Measurements from ENCODE around the gene EVX2. TPM values are rescaled to one million over a fixed set of nuclear protein-coding genes. Genes with fewer than 3 reads are reported as not detected.

Gene EVX2
- total RNA-seq, 4 donors from 2014 or later: not detected

DNA sequence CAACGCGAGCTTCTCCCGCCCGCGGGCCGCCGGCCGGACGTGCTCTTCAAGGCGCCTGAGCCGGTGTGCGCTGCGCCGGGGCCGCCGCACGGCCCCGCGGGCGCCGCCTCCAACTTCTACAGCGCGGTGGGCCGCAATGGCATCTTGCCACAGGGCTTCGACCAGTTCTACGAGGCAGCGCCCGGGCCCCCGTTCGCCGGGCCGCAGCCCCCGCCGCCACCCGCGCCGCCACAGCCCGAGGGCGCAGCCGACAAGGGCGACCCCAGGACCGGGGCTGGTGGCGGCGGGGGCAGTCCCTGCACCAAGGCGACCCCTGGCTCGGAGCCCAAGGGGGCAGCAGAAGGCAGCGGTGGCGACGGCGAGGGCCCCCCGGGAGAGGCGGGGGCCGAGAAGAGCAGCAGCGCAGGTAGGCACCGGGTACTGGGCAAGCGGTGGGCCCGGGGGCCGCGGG lies 24.0 kb upstream of the EVX2 start:
- DNase-seq: no peak
- H3K36me3 ChIP-seq: no peaks in the 10 kb centered on the region

DNA sequence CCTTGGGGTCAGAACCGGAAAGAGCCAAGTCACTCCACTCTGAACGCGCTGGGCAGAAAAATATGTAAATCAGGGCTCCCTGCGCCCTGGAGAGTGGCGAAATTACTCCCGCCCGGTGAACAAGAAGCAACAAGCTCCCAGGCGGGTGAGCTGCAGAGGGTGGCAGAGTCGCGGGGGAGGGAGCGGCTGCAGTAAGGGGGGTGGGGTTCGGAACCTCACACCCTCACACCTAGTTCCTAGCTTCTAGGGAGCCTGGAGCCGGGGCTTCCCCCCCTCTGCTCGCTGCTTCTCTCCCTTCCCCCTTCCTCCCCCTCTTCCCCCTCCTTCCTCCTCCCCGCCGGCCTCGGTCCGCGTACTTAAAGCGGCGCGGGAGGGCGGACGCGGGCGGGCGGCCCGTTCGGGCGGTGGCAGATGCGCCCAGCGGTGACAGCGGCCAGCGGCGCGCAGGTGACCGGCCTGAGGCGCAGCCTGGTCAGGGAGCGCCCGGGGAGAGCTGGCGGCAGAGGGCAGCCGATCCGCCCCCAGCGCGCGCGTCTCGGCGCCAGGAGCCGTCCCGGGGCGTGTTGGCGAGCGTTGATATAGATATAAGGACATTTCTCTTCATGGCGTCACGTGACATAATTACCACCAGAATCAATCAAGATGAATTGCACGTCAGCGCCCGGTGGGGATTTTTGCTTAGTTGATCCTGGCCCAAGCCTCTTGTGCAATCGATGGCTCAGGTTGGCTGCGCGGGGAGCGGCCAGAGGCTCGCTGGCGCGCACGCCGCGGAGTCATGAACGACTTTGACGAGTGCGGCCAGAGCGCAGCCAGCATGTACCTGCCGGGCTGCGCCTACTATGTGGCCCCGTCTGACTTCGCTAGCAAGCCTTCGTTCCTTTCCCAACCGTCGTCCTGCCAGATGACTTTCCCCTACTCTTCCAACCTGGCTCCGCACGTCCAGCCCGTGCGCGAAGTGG lies 23.1 kb upstream of the EVX2 start, which contains the start of gene HOXD11:
TSS of gene HOXD11 (plus strand) at position 700 of the 959 bp plus-strand sequence. CDS start at position 776, 76 bp downstream.
- Histone ChIP-seq H3K4me3 (peak within 1 kb of the TSS; percentile 8 to 52 (median 28)), H3K27me3 (peaks cover 98% of the 10 kb centered on the region), H3K27ac (peak within 1 kb of the TSS; percentile 51 to 79 (median 60)), H3K4me1 (peaks cover 8 to 51% (median 26%) of the 10 kb centered on the region in 4 donors), H3K36me3 (no peaks in the 10 kb centered on the region), H3K9me3 (no peaks in the 10 kb centered on the region)
- in situ Hi-C loops (cut with MboI; ENCODE audit: low pct_ligation_motif_present in 1 of 4, low pct_unique_long_range_greater_than_20kb in 1 of 4, low sequenced_read_pairs in 3 of 4) (loop anchor here in 3 of 4 donors (25.0 kb wide), 2 partner anchors 705 to 1030 kb away; no protein-coding TSS in a partner anchor), intact Hi-C loops (cut with DNase I; ENCODE audit: low total_unique reads) (no loop called here)
- TF ChIP-seq EP300 (IDR thresholded peaks at IDR 0.05; ENCODE audit: low read depth) (no peak), POLR2A (IDR thresholded peaks at IDR 0.05) (peak; percentile 15), POLR2AphosphoS5 (IDR thresholded peaks at IDR 0.05) (peak; percentile 15 to 49 (median 44))
- TF ChIP-seq, protein P1, sequence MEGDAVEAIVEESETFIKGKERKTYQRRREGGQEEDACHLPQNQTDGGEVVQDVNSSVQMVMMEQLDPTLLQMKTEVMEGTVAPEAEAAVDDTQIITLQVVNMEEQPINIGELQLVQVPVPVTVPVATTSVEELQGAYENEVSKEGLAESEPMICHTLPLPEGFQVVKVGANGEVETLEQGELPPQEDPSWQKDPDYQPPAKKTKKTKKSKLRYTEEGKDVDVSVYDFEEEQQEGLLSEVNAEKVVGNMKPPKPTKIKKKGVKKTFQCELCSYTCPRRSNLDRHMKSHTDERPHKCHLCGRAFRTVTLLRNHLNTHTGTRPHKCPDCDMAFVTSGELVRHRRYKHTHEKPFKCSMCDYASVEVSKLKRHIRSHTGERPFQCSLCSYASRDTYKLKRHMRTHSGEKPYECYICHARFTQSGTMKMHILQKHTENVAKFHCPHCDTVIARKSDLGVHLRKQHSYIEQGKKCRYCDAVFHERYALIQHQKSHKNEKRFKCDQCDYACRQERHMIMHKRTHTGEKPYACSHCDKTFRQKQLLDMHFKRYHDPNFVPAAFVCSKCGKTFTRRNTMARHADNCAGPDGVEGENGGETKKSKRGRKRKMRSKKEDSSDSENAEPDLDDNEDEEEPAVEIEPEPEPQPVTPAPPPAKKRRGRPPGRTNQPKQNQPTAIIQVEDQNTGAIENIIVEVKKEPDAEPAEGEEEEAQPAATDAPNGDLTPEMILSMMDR (IDR thresholded peaks at IDR 0.05): no peak
- 0 to 10% methylated on average over 3 to 64 of the region's 85 CpGs for WGBS, 2 donors (ENCODE audit: low coverage in 1 of 2)
- peak; percentile 66 for DNase-seq

More for the DNA sequence above, 24.0 kb upstream of the EVX2 start:
- no peaks in the 10 kb centered on the region for H3K9me3 ChIP-seq
- H3K4me3 ChIP-seq: peak overlapping the region; percentile 8 to 47 (median 26)
- H3K4me1 ChIP-seq: peaks cover 8 to 51% (median 26%) of the 10 kb centered on the region in 4 donors
- peaks cover 98% of the 10 kb centered on the region for H3K27me3 ChIP-seq
- TF ChIP-seq, protein P1 (IDR thresholded peaks at IDR 0.05): no peak
- TF ChIP-seq EP300 (IDR thresholded peaks at IDR 0.05; ENCODE audit: low read depth): no peak
- no peak for TF ChIP-seq POLR2AphosphoS5 (IDR thresholded peaks at IDR 0.05)
- TF ChIP-seq POLR2A (IDR thresholded peaks at IDR 0.05): no peak
- H3K27ac ChIP-seq: peak overlapping the region; percentile 26 to 73 (median 56)
- in situ Hi-C loops (cut with MboI; ENCODE audit: low pct_ligation_motif_present in 1 of 4, low pct_unique_long_range_greater_than_20kb in 1 of 4, low sequenced_read_pairs in 3 of 4) (loop anchor here in 3 of 4 donors (25.0 kb wide), 2 partner anchors 705 to 1030 kb away; no protein-coding TSS in a partner anchor), intact Hi-C loops (cut with DNase I; ENCODE audit: low total_unique reads) (no loop called here)
- 8% methylated on average over 43 of the region's 59 CpGs; no CpG with 5 or more reads in 1 of the 2 donors for WGBS, 2 donors (ENCODE audit: low coverage in 1 of 2)

DNA sequence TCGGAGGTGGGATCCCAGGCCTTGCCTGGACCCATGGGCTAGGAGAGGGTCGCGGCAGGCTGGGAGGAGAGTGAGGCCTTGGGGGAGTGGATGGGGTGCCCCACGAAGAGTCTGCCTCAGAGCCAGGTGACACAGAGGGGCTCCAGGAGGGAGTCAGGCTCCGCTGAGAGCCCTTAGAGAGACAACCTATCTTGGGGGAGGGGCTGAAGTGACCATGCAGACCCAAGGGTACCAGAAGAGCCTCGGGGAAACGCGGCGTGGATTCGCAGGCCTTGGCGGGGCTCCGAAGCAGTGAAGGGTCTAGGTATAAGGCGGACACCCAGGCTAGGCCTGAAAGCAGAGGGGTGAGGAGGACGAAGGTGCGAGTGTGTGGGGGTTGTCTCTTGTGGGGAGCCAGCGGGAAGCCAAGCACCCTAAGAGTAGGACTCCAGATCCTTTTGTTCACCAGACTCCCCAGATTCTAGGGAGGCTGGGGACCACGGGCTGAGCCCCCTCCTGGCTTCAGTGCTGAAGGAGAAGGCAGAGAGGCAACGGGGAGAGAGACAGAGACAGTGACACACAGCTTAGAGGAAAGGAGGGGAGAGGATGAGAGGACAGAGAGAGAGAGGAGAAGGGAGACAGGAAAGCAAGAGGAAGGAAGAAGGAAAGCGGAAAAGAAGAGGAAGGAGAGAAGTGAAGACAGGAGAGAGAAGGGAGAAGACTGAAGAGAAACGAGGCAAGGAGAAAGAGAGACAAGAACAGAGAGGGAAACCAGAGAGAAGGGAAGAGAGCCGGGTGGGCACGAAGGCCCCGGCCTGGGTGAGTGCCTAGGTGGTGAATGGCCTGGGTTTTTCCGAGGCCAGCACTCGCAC lies 22.2 kb upstream of the EVX2 start:
- Histone ChIP-seq H3K36me3 (no peaks in the 10 kb centered on the region), H3K27me3 (peaks cover 98% of the 10 kb centered on the region), H3K9me3 (no peaks in the 10 kb centered on the region), H3K27ac (peak overlapping the region; percentile 51 to 79 (median 60)), H3K4me3 (peak overlapping the region in 2 of 4 donors; percentile 37 to 52), H3K4me1 (peaks cover 8 to 45% (median 25%) of the 10 kb centered on the region in 4 donors)
- TF ChIP-seq, protein P1 (IDR thresholded peaks at IDR 0.05): no peak
- TF ChIP-seq POLR2AphosphoS5 (IDR thresholded peaks at IDR 0.05): no peak
- no peak for TF ChIP-seq EP300 (IDR thresholded peaks at IDR 0.05; ENCODE audit: low read depth)
- no peak for TF ChIP-seq POLR2A (IDR thresholded peaks at IDR 0.05)
- 25 to 40% methylated on average over 11 to 25 of the region's 25 CpGs for WGBS, 2 donors (ENCODE audit: low coverage in 1 of 2)
- in situ Hi-C loops (cut with MboI; ENCODE audit: low pct_ligation_motif_present in 1 of 4, low pct_unique_long_range_greater_than_20kb in 1 of 4, low sequenced_read_pairs in 3 of 4): loop anchor here in 3 of 4 donors (25.0 kb wide), 2 partner anchors 706 to 1031 kb away; no protein-coding TSS in a partner anchor
- DNase-seq: no peak
- intact Hi-C loops (cut with DNase I; ENCODE audit: low total_unique reads): no loop called here
